GM06990 (cell line): ENCODE measurements around the gene LRRC1.

Experiments used
- DNase-seq: peaks from one replicate; pipeline ENCODE4 v3.0.0-alpha.2; 2011; ENCODE audit not compliant: insufficient read length; ENCODE audit errors: extremely low read depth
- H3K27me3 ChIP-seq: replicated peaks from 2 replicates; pipeline ENCODE4 v1.6.0; 2011; ENCODE audit warnings: low read length; ENCODE audit not compliant: control insufficient read depth, insufficient read depth
- H3K36me3 ChIP-seq: 2 replicates; pipeline ENCODE4 v1.5.1; 2011; ENCODE audit warnings: low read length; ENCODE audit not compliant: control insufficient read depth, insufficient read depth
- H3K4me3 ChIP-seq: replicated peaks from 2 replicates; pipeline ENCODE4 v1.5.1; 2011; ENCODE audit warnings: low read depth, mild to moderate bottlenecking, control low read depth, low read length
- CTCF ChIP-seq: IDR thresholded peaks from 2 replicates; pipeline ENCODE4 v1.5.1; 2011; ENCODE audit warnings: low read length, control low read depth, mild to moderate bottlenecking, inconsistent platforms; ENCODE audit not compliant: insufficient read depth, poor library complexity, severe bottlenecking

Gene LRRC1

GRCh38 chr6:53937461-53937860, 142.7 kb downstream of the LRRC1 start:
- H3K4me3 ChIP-seq, result no peak overlapping the region
- no peak for TF ChIP-seq CTCF
- DNase-seq, result no peak
- H3K36me3 ChIP-seq, result no peaks in the 10 kb centered on the region
- no peaks in the 10 kb centered on the region for H3K27me3 ChIP-seq

- H3K4me3 ChIP-seq, result no peak overlapping the region
- no peaks in the 10 kb centered on the region for H3K36me3 ChIP-seq
- TF ChIP-seq CTCF, result no peak
- no peak for DNase-seq
- H3K27me3 ChIP-seq, result no peaks in the 10 kb centered on the region
Measured at GRCh38 chr6:53938810-53939209, 144.0 kb downstream of the LRRC1 start.

GRCh38 chr6:53939830-53940229, 145.0 kb downstream of the LRRC1 start:
- no peak for TF ChIP-seq CTCF
- H3K27me3 ChIP-seq, result no peaks in the 10 kb centered on the region
- no peak for DNase-seq
- H3K4me3 ChIP-seq, result no peak overlapping the region
- no peaks in the 10 kb centered on the region for H3K36me3 ChIP-seq

- no peaks in the 10 kb centered on the region for H3K27me3 ChIP-seq
- H3K4me3 ChIP-seq, result no peak overlapping the region
- DNase-seq, result no peak
- no peaks in the 10 kb centered on the region for H3K36me3 ChIP-seq
- TF ChIP-seq CTCF, result no peak
Measured at GRCh38 chr6:53943395-53943794, 148.6 kb downstream of the LRRC1 start.

- Histone ChIP-seq H3K27me3 (no peaks in the 10 kb centered on the region), H3K4me3 (no peak overlapping the region), H3K36me3 (no peaks in the 10 kb centered on the region)
- DNase-seq, result no peak
- TF ChIP-seq CTCF, result no peak
Measured at GRCh38 chr6:53944091-53944490, 149.3 kb downstream of the LRRC1 start.

GRCh38 chr6:53944543-53944942, 149.7 kb downstream of the LRRC1 start:
- no peak for DNase-seq
- Histone ChIP-seq H3K36me3 (no peaks in the 10 kb centered on the region), H3K4me3 (no peak overlapping the region), H3K27me3 (no peaks in the 10 kb centered on the region)
- TF ChIP-seq CTCF, result no peak
